Neuronal stem cell (in vitro differentiated cells): ENCODE data around the gene CCN6.

Experiments
- DNase-seq: peaks from one replicate; pipeline ENCODE4 v3.0.0-alpha.2; 2013; ENCODE audit warnings: low spot score
- H2AFZ ChIP-seq: one replicate; pipeline ENCODE4 v1.6.1; 2013; ENCODE audit warnings: mild to moderate bottlenecking, low read length, inconsistent platforms
- H2AK5ac ChIP-seq: 2 replicates; pipeline ENCODE4 v1.6.1; 2013; ENCODE audit warnings: low read depth, mild to moderate bottlenecking, inconsistent platforms, low read length, moderate library complexity, mixed read lengths
- H2BK120ac ChIP-seq: 2 replicates; pipeline ENCODE4 v1.6.1; 2013; ENCODE audit warnings: low read depth, mild to moderate bottlenecking, inconsistent platforms, low read length, moderate library complexity, mixed read lengths
- H2BK12ac ChIP-seq: one replicate; pipeline ENCODE4 v1.6.1; 2013; ENCODE audit warnings: low read length, inconsistent platforms
- H2BK15ac ChIP-seq: 2 replicates; pipeline ENCODE4 v1.6.1; 2013; ENCODE audit warnings: mild to moderate bottlenecking, low read length, inconsistent platforms, mixed read lengths
- H2BK5ac ChIP-seq: one replicate; pipeline ENCODE4 v1.6.1; 2013; ENCODE audit warnings: inconsistent platforms, mild to moderate bottlenecking, low read length, moderate library complexity
- H3K14ac ChIP-seq: one replicate; pipeline ENCODE4 v1.6.1; 2013; ENCODE audit warnings: low read length, inconsistent platforms
- H3K18ac ChIP-seq: 2 replicates; pipeline ENCODE4 v1.6.1; 2013; ENCODE audit warnings: low read length, inconsistent platforms
- H3K23ac ChIP-seq: 2 replicates; pipeline ENCODE4 v1.6.1; 2013; ENCODE audit warnings: low read depth, mild to moderate bottlenecking, mixed read lengths, low read length, inconsistent platforms; ENCODE audit not compliant: poor library complexity
- H3K27ac ChIP-seq: replicated peaks from 3 replicates; pipeline ENCODE4 v1.5.1; 2013; ENCODE audit warnings: low read length, inconsistent platforms
- H3K27me3 ChIP-seq, 3 experiments: 2 replicates each; pipeline ENCODE4 v1.6.1; 2013; ENCODE audit warnings: low read length in 3 of 3, mild to moderate bottlenecking in 2 of 3, inconsistent platforms in 1 of 3, low read depth in 1 of 3, mixed read lengths in 1 of 3, moderate library complexity in 1 of 3; ENCODE audit not compliant: control insufficient read depth in 3 of 3, insufficient read depth in 3 of 3
- H3K36me3 ChIP-seq, 2 donors: replicated peaks in 1 of 2; 2 replicates each; pipeline ENCODE4 v1.6.1; 2013; ENCODE audit warnings: low read length in 2 of 2; ENCODE audit not compliant: control insufficient read depth in 2 of 2, insufficient read depth in 2 of 2
- H3K4ac ChIP-seq: 2 replicates; pipeline ENCODE4 v1.6.1; 2013; ENCODE audit warnings: inconsistent platforms, mild to moderate bottlenecking, low read length, moderate library complexity
- H3K4me1 ChIP-seq, 2 donors: 1 replicate in 1 of 2; 2 replicates in 1 of 2; pipeline ENCODE4 v1.6.1; 2013; ENCODE audit warnings: low read length in 2 of 2, low read depth in 1 of 2; ENCODE audit not compliant: control insufficient read depth in 2 of 2, insufficient read depth in 1 of 2
- H3K4me2 ChIP-seq: one replicate; pipeline ENCODE4 v1.6.1; 2013; ENCODE audit warnings: mild to moderate bottlenecking, low read length, inconsistent platforms; ENCODE audit not compliant: insufficient read depth, poor library complexity, severe bottlenecking
- H3K4me3 ChIP-seq, 2 donors: 2 replicates each; pipeline ENCODE4 v1.5.1; 2013; ENCODE audit warnings: low read length in 2 of 2, mild to moderate bottlenecking in 2 of 2, inconsistent platforms in 1 of 2, moderate library complexity in 1 of 2
- H3K79me1 ChIP-seq: one replicate; pipeline ENCODE4 v1.6.1; 2013; ENCODE audit warnings: low read depth, mild to moderate bottlenecking, inconsistent platforms, low read length, moderate library complexity
- H3K9ac ChIP-seq: one replicate; pipeline ENCODE4 v1.6.1; 2013; ENCODE audit warnings: mild to moderate bottlenecking, low read depth, low read length, inconsistent platforms; ENCODE audit not compliant: poor library complexity
- H3K9me3 ChIP-seq, 2 donors: replicated peaks in 1 of 2; 2 replicates each; pipeline versions ENCODE3 to v1.6.1; 2013; ENCODE audit warnings: low read length in 2 of 2, mild to moderate bottlenecking in 2 of 2, inconsistent platforms in 1 of 2, low read depth in 1 of 2, mixed read lengths in 1 of 2, moderate library complexity in 1 of 2; ENCODE audit not compliant: control insufficient read depth in 2 of 2, insufficient read depth in 1 of 2
- H4K8ac ChIP-seq: one replicate; pipeline ENCODE4 v1.6.1; 2013; ENCODE audit warnings: low read depth, mild to moderate bottlenecking, inconsistent platforms, low read length, moderate library complexity
- H4K91ac ChIP-seq: one replicate; pipeline ENCODE4 v1.6.1; 2013; ENCODE audit warnings: low read length, low read depth, mild to moderate bottlenecking, inconsistent platforms; ENCODE audit not compliant: poor library complexity
- WGBS, 2 donors: extraction: QIAGEN DNeasy Blood & Tissue Kit; methylation state at CpG; one replicate each; pipeline ENCODE4 v1.1.7; 2013; ENCODE audit warnings: missing lambda C conversion rate in 2 of 2, mixed read lengths in 1 of 2; ENCODE audit not compliant: insufficient read length in 2 of 2, insufficient replicate concordance in 1 of 2; ENCODE audit errors: extremely low coverage in 2 of 2; 5-methylcytosine and 5-hydroxymethylcytosine counted together

Gene CCN6

GRCh38 chr6:112061605-112062004, 7.7 kb downstream of the CCN6 start:
- Histone ChIP-seq H3K9ac (no peak overlapping the region), H3K18ac (no peak overlapping the region), H3K4ac (no peak overlapping the region), H2BK15ac (no peak overlapping the region), H3K27ac (no peak overlapping the region), H3K4me1 (no peaks in the 10 kb centered on the region), H3K36me3 (no peaks in the 10 kb centered on the region), H3K9me3 (no peaks in the 10 kb centered on the region), H3K27me3 (peaks cover 0 to 12% (median 0%) of the 10 kb centered on the region in 3 experiments), H3K23ac (no peak overlapping the region), H2BK5ac (no peak overlapping the region), H4K8ac (no peak overlapping the region), H2AK5ac (no peak overlapping the region), H3K4me3 (no peak overlapping the region), H2BK12ac (no peak overlapping the region), H3K4me2 (no peak overlapping the region), H4K91ac (no peak overlapping the region), H2AFZ (no peak overlapping the region), H2BK120ac (no peak overlapping the region), H3K79me1 (no peaks in the 10 kb centered on the region), H3K14ac (no peak overlapping the region)
- WGBS, 2 donors = no CpG with 5 or more reads among the region's 4 CpGs
- no peak for DNase-seq

GRCh38 chr6:112062966-112063365, 9.1 kb downstream of the CCN6 start:
- Histone ChIP-seq H4K91ac (no peak overlapping the region), H3K18ac (no peak overlapping the region), H3K27me3 (peaks cover 0 to 3% (median 0%) of the 10 kb centered on the region in 3 experiments), H3K36me3 (no peaks in the 10 kb centered on the region), H2AFZ (no peak overlapping the region), H3K4me1 (no peaks in the 10 kb centered on the region), H3K4me2 (no peak overlapping the region), H3K4ac (no peak overlapping the region), H3K4me3 (no peak overlapping the region), H2BK5ac (no peak overlapping the region), H3K27ac (no peak overlapping the region), H2BK12ac (no peak overlapping the region), H3K14ac (no peak overlapping the region), H4K8ac (no peak overlapping the region), H2AK5ac (no peak overlapping the region), H2BK120ac (no peak overlapping the region), H3K79me1 (no peaks in the 10 kb centered on the region), H3K23ac (no peak overlapping the region), H3K9me3 (no peaks in the 10 kb centered on the region), H3K9ac (no peak overlapping the region), H2BK15ac (no peak overlapping the region)
- no peak for DNase-seq
- WGBS, 2 donors = no CpG with 5 or more reads among the region's 3 CpGs

GRCh38 chr6:112065426-112065986, 11.6 kb downstream of the CCN6 start:
- Histone ChIP-seq H2BK120ac (no peak overlapping the region), H3K4me2 (no peak overlapping the region), H2BK15ac (no peak overlapping the region), H3K14ac (no peak overlapping the region), H3K9ac (no peak overlapping the region), H3K79me1 (no peaks in the 10 kb centered on the region), H3K36me3 (peaks cover 0 to 20% of the 10 kb centered on the region in 2 donors), H4K8ac (no peak overlapping the region), H3K4ac (no peak overlapping the region), H4K91ac (no peak overlapping the region), H2AK5ac (no peak overlapping the region), H2BK12ac (no peak overlapping the region), H3K27ac (no peak overlapping the region), H2AFZ (no peak overlapping the region), H3K9me3 (no peaks in the 10 kb centered on the region), H2BK5ac (no peak overlapping the region), H3K27me3 (no peaks in the 10 kb centered on the region), H3K4me3 (no peak overlapping the region), H3K23ac (no peak overlapping the region), H3K4me1 (no peaks in the 10 kb centered on the region), H3K18ac (no peak overlapping the region)
- no peak for DNase-seq
- WGBS, 2 donors = 100% methylated on average over 1 of the region's 6 CpGs; no CpG with 5 or more reads in 1 of the 2 donors

- H3K27me3 ChIP-seq = no peaks in the 10 kb centered on the region
- H3K4me2 ChIP-seq = no peak overlapping the region
- no peak overlapping the region for H2AK5ac ChIP-seq
- H4K91ac ChIP-seq = no peak overlapping the region
- no peak overlapping the region for H3K14ac ChIP-seq
- no peak overlapping the region for H4K8ac ChIP-seq
- no peak overlapping the region for H3K9ac ChIP-seq
- H3K4ac ChIP-seq = no peak overlapping the region
- peaks cover 0 to 31% of the 10 kb centered on the region in 2 donors for H3K36me3 ChIP-seq
- no peak overlapping the region for H2BK120ac ChIP-seq
- no peak overlapping the region for H2AFZ ChIP-seq
- H2BK12ac ChIP-seq = no peak overlapping the region
- H3K79me1 ChIP-seq = no peaks in the 10 kb centered on the region
- no peak overlapping the region for H3K4me3 ChIP-seq
- H3K9me3 ChIP-seq = no peaks in the 10 kb centered on the region
- H3K18ac ChIP-seq = no peak overlapping the region
- H2BK15ac ChIP-seq = no peak overlapping the region
- WGBS, 2 donors = no CpG with 5 or more reads among the region's 3 CpGs
- H3K23ac ChIP-seq = no peak overlapping the region
- H3K4me1 ChIP-seq = no peaks in the 10 kb centered on the region
- H3K27ac ChIP-seq = no peak overlapping the region
- no peak for DNase-seq
- H2BK5ac ChIP-seq = no peak overlapping the region
Measured at GRCh38 chr6:112066606-112067005, 12.7 kb downstream of the CCN6 start.
